ENCODE data around the gene YY1. TPM values are rescaled to one million over a fixed set of nuclear protein-coding genes. Genes with fewer than 3 reads are reported as not detected.
"Not testable (repeated sequence)": the region's sequence is repeated elsewhere in the genome, so short reads cannot be mapped to it uniquely, and the experiment has no call there.

The YY1 gene
- total RNA-seq, 1 donor from 2014 or later = 58.9 TPM

DNA sequence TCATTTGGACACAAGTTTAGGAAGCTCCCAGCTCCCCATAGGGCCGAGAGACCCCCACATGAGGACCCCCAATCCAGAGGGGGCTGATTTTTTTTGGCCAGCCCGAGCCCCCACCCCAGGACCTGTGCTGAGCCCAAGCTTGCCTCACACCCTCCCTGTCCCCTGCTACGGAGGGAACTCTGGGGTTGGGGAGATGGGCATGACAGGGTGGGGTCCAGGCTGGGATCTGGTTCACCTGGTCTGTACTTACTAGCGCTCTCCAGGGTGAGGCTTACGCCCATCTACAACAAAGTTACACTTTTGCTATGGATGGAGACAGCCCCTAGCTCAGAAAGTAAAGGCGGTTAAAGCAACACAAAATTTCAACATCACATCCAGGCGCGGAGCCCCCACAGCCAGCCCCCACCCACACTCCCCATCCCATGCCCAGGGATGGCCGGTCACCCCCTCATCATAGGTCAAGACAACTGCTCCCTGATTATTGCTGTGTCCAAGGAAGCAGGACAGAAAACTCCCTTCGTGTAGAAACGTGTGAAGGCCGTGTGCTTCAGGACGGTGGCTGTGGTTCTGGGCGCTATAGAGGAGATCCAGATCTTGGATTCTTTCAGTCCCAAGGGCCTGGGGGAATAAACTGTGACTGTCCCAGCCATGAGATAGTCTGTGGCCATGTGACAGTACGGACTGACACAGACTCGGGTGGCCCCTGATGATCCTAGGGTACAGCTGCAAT, 56.6 kb downstream of the YY1 start:
- no peaks in the 10 kb centered on the region for H3K4me1 ChIP-seq
- no peak overlapping the region for H3K4me3 Mint-ChIP-seq
- H3K27me3 Mint-ChIP-seq (ENCODE audit: insufficient read depth, low read depth) = peaks cover 2% of the 10 kb centered on the region
- H3K9ac ChIP-seq = no peak overlapping the region
- H3K9me3 Mint-ChIP-seq = no peaks in the 10 kb centered on the region
- H3K27ac ChIP-seq = no peak overlapping the region
- no peaks in the 10 kb centered on the region for H3K27me3 ChIP-seq
- H4K20me1 ChIP-seq (ENCODE audit: low read depth) = peaks cover 95% of the 10 kb centered on the region
- no peak overlapping the region for H3K4me2 ChIP-seq
- H3K36me3 Mint-ChIP-seq = peaks cover 18% of the 10 kb centered on the region
- no peak overlapping the region for H2AFZ ChIP-seq (replicated peaks)
- no peak for DNase-seq (ENCODE audit: low spot score)
- no peaks in the 10 kb centered on the region for H3K9me3 ChIP-seq (ENCODE audit: low read depth)
- peaks cover 57% of the 10 kb centered on the region for H3K79me2 ChIP-seq (ENCODE audit: low read depth)
- H3K36me3 ChIP-seq = no peaks in the 10 kb centered on the region
- no peak overlapping the region for H3K27ac Mint-ChIP-seq
- H3K4me1 Mint-ChIP-seq = peaks cover 9% of the 10 kb centered on the region
- TF ChIP-seq, protein P1, sequence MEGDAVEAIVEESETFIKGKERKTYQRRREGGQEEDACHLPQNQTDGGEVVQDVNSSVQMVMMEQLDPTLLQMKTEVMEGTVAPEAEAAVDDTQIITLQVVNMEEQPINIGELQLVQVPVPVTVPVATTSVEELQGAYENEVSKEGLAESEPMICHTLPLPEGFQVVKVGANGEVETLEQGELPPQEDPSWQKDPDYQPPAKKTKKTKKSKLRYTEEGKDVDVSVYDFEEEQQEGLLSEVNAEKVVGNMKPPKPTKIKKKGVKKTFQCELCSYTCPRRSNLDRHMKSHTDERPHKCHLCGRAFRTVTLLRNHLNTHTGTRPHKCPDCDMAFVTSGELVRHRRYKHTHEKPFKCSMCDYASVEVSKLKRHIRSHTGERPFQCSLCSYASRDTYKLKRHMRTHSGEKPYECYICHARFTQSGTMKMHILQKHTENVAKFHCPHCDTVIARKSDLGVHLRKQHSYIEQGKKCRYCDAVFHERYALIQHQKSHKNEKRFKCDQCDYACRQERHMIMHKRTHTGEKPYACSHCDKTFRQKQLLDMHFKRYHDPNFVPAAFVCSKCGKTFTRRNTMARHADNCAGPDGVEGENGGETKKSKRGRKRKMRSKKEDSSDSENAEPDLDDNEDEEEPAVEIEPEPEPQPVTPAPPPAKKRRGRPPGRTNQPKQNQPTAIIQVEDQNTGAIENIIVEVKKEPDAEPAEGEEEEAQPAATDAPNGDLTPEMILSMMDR (IDR thresholded peaks at IDR 0.05) = no peak
- no peak for TF ChIP-seq EZH2phosphoT487 (IDR thresholded peaks at IDR 0.05)
- no peak for TF ChIP-seq EZH2 (IDR thresholded peaks at IDR 0.05)
- H3F3A ChIP-seq (ENCODE audit: low read depth) = no peaks in the 10 kb centered on the region
- H3K4me3 ChIP-seq = no peak overlapping the region

DNA sequence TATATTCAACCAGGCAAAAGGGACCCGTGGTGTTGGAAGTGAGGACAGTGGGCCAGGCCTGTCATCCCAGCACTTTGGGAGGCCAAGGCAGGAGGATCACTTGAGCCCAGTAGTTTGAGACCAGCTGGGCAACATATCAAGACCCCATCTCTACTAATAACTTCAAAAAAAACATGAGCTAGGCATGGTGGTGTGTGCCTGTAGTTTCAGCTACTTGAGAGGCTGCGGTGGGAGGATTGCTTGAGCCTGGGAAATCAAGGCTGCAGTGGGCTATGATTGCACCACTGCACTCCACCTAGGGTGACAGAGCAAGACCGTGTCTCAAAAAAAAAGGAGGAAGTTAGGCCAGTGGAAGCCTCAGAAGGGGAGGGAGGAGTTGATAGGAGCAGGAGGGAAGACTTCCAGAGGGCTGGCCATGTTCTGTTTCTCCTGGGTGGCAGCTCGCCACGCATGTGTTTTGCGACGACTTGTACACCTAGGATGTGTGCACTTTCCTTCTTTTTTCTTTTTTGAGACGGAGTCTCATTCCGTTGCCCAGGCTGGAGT, 57.2 kb downstream of the YY1 start:
- H3K79me2 ChIP-seq (ENCODE audit: low read depth) = peaks cover 63% of the 10 kb centered on the region
- H3K4me3 ChIP-seq = no peak overlapping the region
- TF ChIP-seq EZH2phosphoT487 (IDR thresholded peaks at IDR 0.05) = no peak
- TF ChIP-seq, protein P1 (IDR thresholded peaks at IDR 0.05) = no peak
- no peak for TF ChIP-seq EZH2 (IDR thresholded peaks at IDR 0.05)
- no peaks in the 10 kb centered on the region for H3K9me3 ChIP-seq (ENCODE audit: low read depth)
- H3K27me3 ChIP-seq = no peaks in the 10 kb centered on the region
- no peaks in the 10 kb centered on the region for H3K9me3 Mint-ChIP-seq
- DNase-seq (ENCODE audit: low spot score) = no peak
- no peak overlapping the region for H3K4me2 ChIP-seq
- no peak overlapping the region for H3K27ac ChIP-seq
- peak overlapping the region; percentile 61 for H3K27ac Mint-ChIP-seq
- no peaks in the 10 kb centered on the region for H3K4me1 ChIP-seq
- no peaks in the 10 kb centered on the region for H3F3A ChIP-seq (ENCODE audit: low read depth)
- no peaks in the 10 kb centered on the region for H3K36me3 ChIP-seq
- peaks cover 18% of the 10 kb centered on the region for H3K36me3 Mint-ChIP-seq
- no peak overlapping the region for H3K9ac ChIP-seq
- H3K4me3 Mint-ChIP-seq = no peak overlapping the region
- no peak overlapping the region for H2AFZ ChIP-seq (replicated peaks)
- H4K20me1 ChIP-seq (ENCODE audit: low read depth) = peaks cover 95% of the 10 kb centered on the region
- H3K27me3 Mint-ChIP-seq (ENCODE audit: insufficient read depth, low read depth) = no peaks in the 10 kb centered on the region
- peaks cover 5% of the 10 kb centered on the region for H3K4me1 Mint-ChIP-seq

DNA sequence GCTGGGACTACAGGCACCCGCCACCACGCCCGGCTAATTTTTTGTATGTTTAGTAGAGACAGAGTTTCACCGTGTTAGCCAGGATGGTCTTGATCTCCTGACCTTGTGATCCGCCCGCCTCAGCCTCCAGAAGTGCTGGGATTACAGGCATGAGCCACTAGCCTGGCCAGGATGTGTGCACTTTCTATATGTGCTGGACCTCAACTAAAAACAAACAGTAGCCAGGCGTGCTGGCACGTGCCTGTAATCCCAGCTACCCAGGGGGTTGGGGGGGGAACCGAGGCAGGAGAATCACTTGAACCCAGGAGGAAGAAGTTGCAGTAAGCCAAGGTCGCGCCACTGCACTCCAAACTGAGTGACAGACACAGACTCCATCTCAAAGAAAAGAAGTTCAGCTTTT, 57.8 kb downstream of the YY1 start:
- Histone ChIP-seq H4K20me1 (ENCODE audit: low read depth) (peaks cover 94% of the 10 kb centered on the region), H3K79me2 (ENCODE audit: low read depth) (peaks cover 69% of the 10 kb centered on the region)
- not testable (repeated sequence) for H3K4me3 ChIP-seq; H3K27ac ChIP-seq; H3K36me3 ChIP-seq; H3K9me3 ChIP-seq (ENCODE audit: low read depth); H3K27ac Mint-ChIP-seq; H3K9ac ChIP-seq; H3K4me1 Mint-ChIP-seq; H3K27me3 ChIP-seq; H3F3A ChIP-seq (ENCODE audit: low read depth); H3K4me3 Mint-ChIP-seq; H3K9me3 Mint-ChIP-seq; H3K4me1 ChIP-seq; H3K27me3 Mint-ChIP-seq (ENCODE audit: insufficient read depth, low read depth); H2AFZ ChIP-seq (replicated peaks); DNase-seq (ENCODE audit: low spot score); H3K4me2 ChIP-seq
- H3K36me3 Mint-ChIP-seq = peaks cover 18% of the 10 kb centered on the region

All from neural progenitor cell (in vitro differentiated cells).